Stimulated activated CD4-positive, alpha-beta T cell treated with anti-CD3 and anti-CD28 coated beads, Interleukin-4, amount 100 ng/mL, for 48 hours (primary cell): ENCODE results near the gene AP4M1.
A peak's percentile ranks its signal among the peaks of the same experiment; 100 is the strongest.
"Not testable (repeated sequence)": the region's sequence is repeated elsewhere in the genome, so short reads cannot be mapped to it uniquely, and the experiment has no call there.

Experiments used
- DNase-seq, 2 donors: peaks; one replicate each; pipeline ENCODE4 v3.0.0-alpha.2; 2020; ENCODE audit warnings: low read depth in 2 of 2

The AP4M1 gene

DNA sequence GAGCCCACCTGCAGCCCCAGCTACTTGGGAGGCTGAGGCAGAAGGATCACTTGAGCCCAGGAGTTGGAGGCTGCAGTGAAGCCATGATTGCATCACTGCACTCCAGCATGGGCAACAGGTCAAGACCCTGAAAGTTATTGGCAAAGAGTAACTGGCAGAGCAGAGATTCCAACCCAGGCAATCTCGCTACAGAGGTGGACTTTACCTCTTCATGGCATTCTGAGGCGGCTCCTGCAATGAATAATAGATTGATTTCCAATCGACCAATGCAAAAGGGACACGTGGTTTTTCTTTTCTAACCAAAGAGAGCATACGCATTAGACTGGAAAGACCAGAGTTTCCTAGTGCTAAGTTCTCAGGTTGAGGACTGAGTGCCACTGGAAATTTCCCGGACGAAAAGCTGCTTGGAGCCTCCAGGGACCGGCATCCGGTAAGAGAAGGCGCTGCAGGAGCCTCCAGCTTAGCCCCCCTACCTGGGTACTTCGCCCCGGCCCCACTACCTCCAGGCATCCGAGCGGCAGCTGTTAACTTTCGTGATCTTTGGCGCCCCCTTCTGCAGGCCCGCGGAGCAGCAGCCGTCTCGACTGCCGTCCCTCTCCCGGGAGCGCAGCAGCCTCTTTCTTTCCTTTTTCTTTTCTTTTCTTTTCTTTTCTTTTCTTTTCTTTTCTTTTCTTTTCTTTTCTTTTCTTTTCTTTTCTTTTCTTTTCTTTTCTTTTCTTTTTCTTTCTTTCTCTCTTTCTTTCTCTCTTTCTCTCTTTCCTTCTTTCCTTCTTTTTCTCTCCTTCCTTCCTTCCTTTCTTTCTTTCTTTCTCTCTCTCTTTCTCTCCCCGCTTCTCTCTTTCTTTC is 29.4 kb downstream of the AP4M1 start:
- DNase-seq, result peak; percentile 79 to 87

DNA sequence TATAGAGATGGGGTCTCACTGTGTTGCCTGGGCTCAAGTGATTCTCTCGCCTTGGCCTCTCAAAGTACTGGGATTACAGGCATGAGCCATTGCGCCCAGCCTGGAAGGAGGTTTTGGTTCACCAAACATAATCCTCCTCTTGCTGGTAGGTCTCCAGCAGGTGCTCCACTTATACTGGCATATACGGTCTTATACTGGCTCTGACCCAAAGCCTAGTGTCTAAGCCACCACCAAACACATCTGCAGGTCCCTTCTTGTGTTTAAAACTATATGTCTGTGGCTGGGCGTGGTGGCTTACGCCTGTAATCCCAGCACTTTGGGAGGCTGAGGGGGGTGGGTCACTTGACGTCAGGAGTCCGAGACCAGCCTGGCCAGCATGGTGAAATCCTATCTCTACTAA is 30.7 kb downstream of the AP4M1 start:
- no peak for DNase-seq

DNA sequence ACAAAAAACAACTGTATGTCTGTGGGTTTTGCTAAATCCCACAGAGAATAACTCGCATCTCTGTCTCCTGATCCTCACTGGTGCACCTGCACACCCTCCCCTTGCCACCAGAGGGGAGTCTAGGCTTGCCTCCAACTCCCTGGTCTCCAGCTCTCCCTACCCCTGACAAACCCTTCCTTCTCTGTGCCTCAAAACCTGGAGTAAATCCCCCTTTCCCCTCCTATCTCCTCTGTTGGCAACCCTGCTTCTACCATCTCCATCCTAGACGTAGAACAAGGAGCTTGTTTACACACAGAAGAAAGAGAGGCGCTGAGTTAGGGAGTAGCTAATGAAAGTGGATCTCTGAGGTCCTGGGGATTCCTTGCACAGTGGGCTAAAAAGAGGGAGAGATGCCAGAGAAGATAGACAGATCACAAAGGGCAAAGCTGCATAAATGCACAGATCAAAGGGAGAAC is 31.3 kb downstream of the AP4M1 start:
- peak; percentile 46 to 48 for DNase-seq

DNA sequence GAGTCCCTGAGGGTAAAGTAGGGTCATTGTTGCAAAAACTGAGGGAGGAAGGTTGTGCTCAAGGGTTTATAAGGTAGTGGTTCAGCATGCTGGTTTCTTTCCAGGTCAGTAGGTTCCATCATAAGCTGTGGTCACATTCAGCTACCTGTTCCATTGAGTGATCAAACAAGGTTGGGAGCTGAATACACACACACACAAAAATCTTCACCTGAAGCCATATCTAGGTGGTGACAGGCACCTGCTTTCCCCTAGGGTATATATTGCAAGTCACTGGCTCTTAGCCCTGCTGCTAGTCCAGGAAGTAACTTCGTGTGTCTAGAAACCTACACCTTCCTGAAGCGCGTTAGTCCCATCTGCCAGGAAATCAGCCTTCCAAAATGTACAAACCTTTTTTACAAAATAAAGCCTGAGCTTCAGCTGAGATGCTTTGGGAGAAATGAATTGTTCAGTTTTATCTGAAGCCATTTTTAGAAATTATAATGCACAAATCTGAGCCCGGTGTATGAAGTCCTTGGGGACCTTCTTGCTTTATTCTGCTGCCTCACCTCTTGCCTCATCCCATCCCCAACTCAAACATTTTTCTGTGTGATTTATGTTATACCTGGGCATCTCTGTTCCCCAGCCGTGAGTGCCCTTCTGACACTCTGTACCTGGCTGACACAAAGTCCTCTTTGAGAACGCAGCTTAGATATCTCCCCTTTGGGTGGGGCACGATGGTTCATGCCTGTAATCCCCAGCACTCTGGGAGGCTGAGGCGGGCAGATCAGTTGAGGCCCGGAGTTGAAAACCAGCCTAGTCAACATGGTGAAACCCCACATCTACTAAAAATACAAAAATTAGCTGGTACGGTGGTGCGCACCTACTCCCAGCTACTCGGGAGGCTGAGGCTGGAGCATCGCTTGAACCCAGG is 36.7 kb downstream of the AP4M1 start:
- no peak for DNase-seq

DNA sequence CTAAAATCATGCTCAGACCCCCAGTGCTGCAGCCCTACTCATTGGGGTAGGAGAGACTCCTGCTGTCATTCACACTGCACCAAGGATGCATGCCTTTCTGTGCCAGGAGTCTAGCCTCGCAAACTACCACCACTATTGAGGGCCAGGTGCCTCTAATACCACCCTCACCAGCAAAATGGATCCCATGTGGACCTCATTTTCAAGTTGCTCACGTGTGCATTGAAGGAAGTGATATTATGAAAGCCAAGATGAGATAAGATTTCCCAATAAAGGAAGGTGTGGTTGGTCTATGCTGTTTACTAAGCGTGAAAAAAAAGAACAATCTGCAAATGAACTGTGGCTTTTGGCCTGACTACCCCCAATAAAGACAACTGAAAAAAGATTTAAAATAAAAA is 40.1 kb downstream of the AP4M1 start:
- no peak for DNase-seq

DNA sequence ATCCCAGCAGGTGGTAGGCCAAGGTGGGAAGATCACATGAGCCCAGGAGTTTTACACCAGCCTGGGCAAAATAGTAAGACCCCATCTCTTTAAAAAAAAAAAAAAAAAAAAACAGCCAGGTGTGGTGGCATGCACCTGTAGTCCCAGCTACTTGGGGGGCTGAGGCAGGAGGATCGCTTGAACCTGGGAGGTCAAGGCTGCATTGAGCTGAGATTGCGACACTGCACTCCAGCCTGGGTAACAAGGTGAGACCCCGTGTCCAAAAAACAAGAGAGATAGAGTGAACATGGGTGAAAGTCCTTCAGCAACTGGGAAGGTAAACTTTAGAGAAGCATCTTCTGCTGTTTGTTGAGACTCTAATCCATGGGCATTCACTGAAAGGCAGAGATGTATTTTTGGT is 41.0 kb downstream of the AP4M1 start:
- no peak for DNase-seq

DNA sequence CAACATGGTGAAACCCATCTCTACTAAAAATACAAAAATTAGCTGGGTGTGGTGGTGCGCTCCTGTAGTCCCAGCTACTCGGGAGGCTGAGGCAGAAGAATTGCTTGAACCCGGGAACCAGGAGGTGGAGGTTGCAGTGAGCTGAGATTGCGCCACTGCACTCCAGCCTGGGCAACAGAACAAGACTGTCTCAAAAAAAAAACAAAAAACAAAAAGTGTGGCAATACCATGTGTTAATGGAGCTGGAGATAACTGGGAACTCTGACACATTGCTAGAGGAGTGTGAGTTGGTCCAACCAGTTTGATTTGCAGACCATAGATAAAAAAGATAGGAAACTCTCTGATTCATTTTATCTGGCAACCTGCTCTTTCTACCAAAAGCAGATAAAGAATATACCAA is 44.9 kb downstream of the AP4M1 start:
- DNase-seq, result not testable (repeated sequence)

DNA sequence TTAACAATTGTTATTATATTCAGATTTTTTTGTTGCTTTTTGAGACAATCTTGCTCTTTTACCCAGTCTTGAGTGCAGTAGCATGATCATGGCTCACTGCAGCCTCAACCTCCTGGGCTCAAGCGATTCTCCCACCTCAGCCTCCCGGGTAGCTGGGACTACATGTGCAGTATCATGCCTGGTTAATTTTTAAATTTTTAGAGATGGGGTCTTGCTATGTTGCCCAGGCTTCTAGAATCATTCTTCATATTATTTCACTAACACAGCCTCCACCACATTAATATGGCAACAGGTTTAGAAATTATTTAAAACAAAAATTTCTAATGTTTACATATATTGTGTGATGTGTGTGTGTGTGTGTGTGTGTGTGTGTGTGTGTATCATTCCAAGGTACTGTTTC is 45.8 kb downstream of the AP4M1 start:
- no peak for DNase-seq

DNA sequence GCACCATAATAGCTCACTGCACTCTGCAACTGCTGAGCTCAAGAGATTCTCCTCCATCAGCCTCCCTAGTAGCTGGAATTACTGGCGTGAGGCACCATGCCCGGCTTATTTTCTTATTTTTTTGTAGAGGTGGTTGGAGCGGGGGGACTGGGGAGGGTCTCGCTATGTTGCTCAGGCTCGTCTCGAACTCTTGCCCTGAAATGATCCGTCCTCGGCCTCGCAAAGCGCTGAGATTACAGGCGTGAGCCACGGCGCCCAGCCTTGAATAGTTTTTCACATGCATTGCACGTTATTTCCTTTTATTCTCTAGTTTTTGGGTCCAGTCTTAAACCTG is 46.7 kb downstream of the AP4M1 start:
- no peak for DNase-seq

DNA sequence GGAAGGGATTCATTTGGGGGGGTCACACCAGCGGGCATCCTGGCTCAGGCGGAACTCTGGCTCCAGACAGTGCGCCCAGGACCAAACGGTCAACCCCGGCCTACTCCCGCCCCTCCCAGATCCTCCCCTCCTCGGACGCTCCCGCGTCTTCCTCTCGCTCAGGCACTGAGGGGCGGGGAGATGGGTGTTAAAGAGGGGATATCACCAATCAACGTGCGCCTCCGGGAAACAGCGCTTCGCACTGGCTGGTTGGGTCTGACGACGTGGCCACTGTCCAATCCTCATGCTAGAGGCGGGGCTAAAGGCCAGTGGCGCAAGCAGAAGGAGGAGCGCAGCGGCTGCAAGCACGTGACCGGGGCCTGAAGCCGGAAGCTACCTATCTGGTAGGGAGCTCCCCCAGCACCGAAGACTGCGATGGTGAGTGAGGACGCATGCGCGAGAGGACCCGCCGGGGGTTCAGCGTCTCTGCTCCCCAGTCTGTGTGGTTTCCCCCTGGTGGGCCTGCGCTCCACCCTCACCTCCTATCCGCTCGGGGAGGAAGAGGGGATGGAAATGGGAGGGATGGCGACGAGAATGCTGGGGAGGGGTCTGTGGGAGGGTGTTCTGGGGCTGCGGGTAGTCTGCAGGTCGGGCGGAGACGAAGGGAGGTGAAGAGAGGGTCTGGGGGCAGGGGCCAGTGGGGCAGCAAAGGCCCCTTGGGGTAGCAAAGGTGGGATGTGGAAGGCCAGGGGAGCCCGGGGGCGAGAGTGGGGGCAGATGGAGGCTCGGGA is 47.3 kb downstream of the AP4M1 start, which contains the start of gene LAMTOR4:
Gene LAMTOR4 (plus strand): TSS at position 360 of the 770 bp plus-strand sequence. CDS start 55 bp downstream, at position 415.
- peak; percentile 90 to 98 for DNase-seq

DNA sequence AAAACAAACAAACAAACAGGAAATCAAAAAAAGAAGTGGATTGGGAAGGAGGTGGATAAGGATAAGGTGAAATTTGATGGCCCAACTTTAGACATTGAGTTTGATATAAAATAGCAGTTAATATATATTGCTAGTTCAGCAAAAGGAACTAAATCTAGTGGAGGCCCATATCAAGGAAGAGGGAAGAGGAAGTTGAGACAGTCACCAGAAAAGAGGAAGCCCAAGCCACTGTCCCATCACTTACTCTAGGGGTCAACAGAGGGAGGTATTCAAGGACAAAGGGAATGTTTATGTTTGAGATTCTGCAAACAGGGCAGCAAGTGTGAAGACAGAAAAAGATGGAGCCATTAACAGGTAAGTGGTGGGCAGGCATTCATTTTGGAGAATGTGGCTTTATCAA is 51.0 kb downstream of the AP4M1 start:
- no peak for DNase-seq

DNA sequence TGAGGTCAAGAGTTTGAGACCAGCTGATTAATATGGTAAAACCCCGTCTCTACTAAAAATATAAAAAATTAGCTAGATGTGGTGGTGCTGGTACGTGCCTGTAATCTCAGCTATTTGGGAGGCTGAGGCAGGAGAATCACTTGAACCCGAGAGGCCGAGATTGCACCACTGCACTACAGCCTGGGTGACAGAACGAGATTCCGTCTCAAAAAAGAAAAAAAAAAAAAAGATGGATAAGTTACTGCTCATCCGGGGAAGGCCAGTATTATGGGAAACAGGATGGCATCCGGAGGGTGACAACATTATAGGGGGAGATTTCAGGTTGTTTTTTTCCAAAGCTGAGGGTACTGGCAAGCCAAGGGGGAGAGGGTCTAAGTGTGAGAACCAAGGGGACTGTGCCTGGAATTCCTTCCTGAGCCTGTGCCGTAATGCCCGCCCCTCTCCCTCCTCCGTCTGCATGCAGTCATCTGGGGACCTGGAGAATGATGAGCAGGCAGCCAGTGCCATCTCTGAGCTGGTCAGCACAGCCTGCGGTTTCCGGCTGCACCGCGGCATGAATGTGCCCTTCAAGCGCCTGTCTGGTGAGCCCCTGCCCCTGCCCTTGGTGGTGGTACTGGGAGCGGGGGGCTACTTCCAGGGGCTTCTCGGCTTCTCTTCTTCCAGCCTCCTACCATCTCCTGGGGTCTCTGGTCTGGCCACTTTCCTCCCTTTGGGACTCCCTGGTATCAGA is 51.7 kb downstream of the AP4M1 start:
- DNase-seq, result no peak

DNA sequence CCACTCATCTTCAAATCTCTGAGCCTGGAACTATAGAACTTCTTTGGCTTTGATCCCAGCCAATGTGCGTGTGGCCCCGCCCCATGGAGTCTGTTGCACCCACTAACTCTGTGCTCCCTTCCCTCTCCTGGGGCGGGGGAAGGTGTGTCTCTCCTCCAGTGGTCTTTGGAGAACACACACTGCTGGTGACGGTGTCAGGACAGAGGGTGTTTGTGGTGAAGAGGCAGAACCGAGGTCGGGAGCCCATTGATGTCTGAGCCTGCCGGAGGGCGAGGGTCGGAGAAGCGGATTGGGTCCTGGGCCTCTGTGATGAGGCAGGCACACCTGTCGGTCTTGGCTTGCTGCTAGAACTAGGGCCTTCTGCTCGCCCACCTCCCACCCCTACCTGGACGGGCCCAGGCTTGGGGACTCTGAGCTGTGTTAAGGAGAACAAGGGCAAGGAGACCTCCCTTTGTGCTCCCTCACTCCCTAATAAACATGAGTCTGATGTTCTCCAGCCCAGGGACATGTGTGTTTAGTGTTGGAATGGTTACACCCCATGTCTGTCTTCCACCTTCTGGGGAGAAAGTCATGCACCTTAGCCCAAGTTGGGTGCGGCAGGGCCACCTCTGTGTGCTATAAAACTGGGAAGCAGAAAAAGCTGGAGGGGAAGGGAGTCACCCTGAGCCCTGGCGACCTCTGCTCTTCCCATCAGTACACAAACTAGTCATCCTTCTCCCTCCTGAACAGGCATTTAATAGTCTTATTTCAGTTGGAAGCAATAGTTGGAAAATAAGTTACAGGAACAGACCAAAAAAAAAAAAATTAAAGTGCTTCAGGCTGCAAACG is 52.5 kb downstream of the AP4M1 start:
- no peak for DNase-seq

DNA sequence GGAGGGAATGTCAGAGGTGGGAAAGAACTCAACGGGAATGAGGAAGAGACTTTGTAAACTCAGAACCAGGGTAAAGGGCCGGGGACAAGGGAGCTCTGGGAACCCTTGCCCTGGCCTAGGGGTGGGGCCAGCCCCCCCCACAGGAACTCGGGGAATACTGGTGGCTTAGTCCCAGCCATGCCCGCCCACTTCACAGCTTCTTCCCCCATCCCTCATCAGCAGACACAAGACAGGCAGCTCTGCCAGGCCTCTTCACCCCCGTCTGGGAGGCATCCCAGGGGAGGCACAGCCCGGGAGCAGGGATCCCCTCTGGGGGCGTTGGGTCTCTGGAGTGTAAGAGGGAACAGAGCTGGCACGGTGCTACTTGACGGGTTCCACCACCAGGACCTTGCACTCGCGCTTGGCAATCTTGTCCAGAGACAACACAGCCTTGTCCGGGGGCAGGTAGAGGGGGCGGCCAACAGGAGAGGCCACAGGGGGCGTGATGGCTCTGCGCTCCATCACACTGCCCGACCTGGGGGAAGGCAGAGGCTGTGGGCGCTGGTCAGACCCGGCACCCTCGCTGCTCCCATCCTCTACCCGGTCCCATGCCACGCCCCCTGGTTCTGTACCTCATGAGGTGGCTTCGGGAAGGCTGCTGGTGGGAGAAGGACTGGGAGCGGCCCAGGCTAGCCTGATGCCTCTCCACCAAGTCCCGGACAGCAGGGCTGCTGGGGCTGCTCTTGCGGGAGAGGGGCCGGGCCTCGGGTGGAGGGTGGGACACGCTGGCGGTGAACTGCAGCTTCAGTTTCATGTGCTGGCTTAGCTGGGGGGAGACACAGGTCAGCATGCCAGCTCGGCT is 53.4 kb downstream of the AP4M1 start:
- DNase-seq, result no peak

DNA sequence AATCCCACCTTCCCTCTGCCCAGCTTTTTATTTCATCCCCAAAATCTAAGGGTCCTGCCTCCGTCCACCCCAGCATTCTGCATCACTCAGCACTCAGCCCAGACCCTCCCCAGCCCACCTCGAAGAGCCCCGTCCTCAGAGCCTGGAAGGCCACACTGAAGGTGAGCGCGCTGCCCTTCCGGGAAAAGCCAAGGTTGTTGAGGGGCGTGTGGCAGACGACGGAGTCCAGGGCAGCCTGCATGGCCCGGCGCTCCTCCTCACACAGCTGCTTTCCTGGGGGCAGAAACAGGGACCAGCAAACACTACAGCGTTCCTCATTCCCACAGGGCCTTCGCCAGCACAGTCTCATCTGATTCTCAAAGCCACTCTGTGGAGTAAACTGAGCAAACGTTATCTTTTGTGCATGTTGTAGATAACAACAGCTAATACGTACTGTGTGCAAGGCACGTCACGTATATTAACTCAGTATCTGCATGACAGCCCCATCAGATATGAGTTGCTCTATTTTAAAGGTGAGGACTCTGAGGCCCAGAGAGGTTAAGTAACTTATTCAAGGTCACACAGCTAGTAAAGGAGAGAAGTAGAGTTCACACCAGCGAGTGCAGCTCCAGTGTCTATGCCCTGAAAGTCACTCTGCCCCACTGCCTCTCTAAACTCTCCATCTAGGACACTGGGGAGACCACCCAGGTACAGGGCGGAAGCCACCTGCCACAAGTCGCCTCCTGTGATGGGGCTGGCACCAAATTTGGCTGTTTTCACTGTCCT is 54.3 kb downstream of the AP4M1 start:
- DNase-seq, result no peak

DNA sequence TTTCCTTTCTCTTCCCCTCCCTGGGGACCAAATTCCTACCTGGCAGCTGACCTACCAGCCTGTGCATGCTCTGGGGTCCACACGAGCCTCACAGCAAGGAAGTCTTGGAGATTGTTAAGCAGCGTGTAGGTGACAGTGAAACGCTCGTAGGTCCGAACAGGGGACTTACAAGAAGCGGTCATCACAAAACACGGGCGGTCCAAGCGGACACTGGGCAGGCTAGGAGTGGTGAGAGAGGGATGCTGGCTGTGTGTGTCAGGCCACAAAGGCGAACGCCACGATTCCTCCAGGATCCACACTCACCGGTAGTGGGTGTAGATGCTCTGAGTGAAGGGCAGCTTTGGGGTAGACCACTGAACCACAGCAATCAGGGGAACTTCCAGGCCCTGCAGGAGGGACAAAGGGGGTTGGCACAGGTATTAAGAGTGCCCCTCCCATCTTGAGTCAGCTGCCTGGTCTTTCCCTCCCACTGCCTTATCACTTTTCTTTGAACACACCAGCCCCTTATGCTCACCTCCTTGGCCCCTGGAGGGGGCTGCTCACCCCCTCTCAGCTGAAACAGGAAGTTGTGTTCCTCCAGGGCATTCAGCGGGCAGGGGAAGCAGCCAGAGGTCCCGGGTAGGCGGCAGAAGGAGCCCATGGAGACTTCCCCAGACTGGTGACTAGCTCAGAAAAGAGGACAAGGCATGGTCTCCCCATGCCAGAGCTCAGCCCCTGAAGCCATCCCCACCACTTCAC is 55.1 kb downstream of the AP4M1 start:
- DNase-seq, result no peak

DNA sequence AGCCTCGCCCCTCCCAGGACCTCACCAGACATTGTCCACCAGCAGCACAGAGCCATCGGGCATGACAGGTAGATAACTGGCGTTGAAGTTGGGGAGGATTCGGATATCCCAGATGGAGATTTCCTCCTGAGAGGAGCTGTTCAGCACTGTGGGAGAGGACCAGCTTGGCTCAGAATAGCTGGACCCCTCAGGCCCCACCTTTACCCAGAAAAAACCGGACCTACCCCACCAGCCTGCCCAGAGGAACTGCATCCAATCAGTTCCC is 55.6 kb downstream of the AP4M1 start:
- DNase-seq, result no peak
